Measurements from ENCODE around the gene MCTP1. TPM values are rescaled to one million over a fixed set of nuclear protein-coding genes. Genes with fewer than 3 reads are reported as not detected.

The MCTP1 gene
- total RNA-seq, 1 donor from 2014 or later, result 1.7 TPM

GRCh38 chr5:95022967-95023695 is 261.8 kb downstream of the MCTP1 start:
- H3K27me3 Mint-ChIP-seq (ENCODE audit: low read depth), result no peaks in the 10 kb centered on the region
- peaks cover 4% of the 10 kb centered on the region for H3K4me1 Mint-ChIP-seq
- TF ChIP-seq, protein P1, sequence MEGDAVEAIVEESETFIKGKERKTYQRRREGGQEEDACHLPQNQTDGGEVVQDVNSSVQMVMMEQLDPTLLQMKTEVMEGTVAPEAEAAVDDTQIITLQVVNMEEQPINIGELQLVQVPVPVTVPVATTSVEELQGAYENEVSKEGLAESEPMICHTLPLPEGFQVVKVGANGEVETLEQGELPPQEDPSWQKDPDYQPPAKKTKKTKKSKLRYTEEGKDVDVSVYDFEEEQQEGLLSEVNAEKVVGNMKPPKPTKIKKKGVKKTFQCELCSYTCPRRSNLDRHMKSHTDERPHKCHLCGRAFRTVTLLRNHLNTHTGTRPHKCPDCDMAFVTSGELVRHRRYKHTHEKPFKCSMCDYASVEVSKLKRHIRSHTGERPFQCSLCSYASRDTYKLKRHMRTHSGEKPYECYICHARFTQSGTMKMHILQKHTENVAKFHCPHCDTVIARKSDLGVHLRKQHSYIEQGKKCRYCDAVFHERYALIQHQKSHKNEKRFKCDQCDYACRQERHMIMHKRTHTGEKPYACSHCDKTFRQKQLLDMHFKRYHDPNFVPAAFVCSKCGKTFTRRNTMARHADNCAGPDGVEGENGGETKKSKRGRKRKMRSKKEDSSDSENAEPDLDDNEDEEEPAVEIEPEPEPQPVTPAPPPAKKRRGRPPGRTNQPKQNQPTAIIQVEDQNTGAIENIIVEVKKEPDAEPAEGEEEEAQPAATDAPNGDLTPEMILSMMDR (conservative IDR thresholded peaks at IDR 0.05), result no peak
- H3K9me3 Mint-ChIP-seq, result peaks cover 2% of the 10 kb centered on the region
- H3K36me3 Mint-ChIP-seq (ENCODE audit: low read depth), result no peaks in the 10 kb centered on the region
- H3K4me3 Mint-ChIP-seq, result no peak overlapping the region
- H3K27ac Mint-ChIP-seq (ENCODE audit: unreplicated experiment), result peak overlapping the region; percentile 79
- no peak for DNase-seq (ENCODE audit: low read depth, low spot score)

GRCh38 chr5:95020345-95020744 is 264.5 kb downstream of the MCTP1 start:
- no peak for DNase-seq (ENCODE audit: low read depth, low spot score)
- H3K27me3 Mint-ChIP-seq (ENCODE audit: low read depth), result no peaks in the 10 kb centered on the region
- H3K36me3 Mint-ChIP-seq (ENCODE audit: low read depth), result no peaks in the 10 kb centered on the region
- H3K4me3 Mint-ChIP-seq, result no peak overlapping the region
- TF ChIP-seq, protein P1 (conservative IDR thresholded peaks at IDR 0.05), result no peak
- peaks cover 4% of the 10 kb centered on the region for H3K4me1 Mint-ChIP-seq
- H3K27ac Mint-ChIP-seq (ENCODE audit: unreplicated experiment), result no peak overlapping the region
- H3K9me3 Mint-ChIP-seq, result peaks cover 2% of the 10 kb centered on the region

GRCh38 chr5:95018946-95019345 is 265.9 kb downstream of the MCTP1 start:
- H3K36me3 Mint-ChIP-seq (ENCODE audit: low read depth), result no peaks in the 10 kb centered on the region
- TF ChIP-seq, protein P1 (conservative IDR thresholded peaks at IDR 0.05), result no peak
- no peaks in the 10 kb centered on the region for H3K27me3 Mint-ChIP-seq (ENCODE audit: low read depth)
- no peak for DNase-seq (ENCODE audit: low read depth, low spot score)
- no peak overlapping the region for H3K27ac Mint-ChIP-seq (ENCODE audit: unreplicated experiment)
- peaks cover 2% of the 10 kb centered on the region for H3K9me3 Mint-ChIP-seq
- no peak overlapping the region for H3K4me3 Mint-ChIP-seq
- H3K4me1 Mint-ChIP-seq, result peaks cover 4% of the 10 kb centered on the region

GRCh38 chr5:95018511-95018910 is 266.4 kb downstream of the MCTP1 start:
- Mint-ChIP-seq H3K36me3 (ENCODE audit: low read depth) (no peaks in the 10 kb centered on the region), H3K4me3 (no peak overlapping the region), H3K27me3 (ENCODE audit: low read depth) (no peaks in the 10 kb centered on the region), H3K4me1 (peaks cover 4% of the 10 kb centered on the region), H3K9me3 (no peaks in the 10 kb centered on the region), H3K27ac (ENCODE audit: unreplicated experiment) (no peak overlapping the region)
- DNase-seq (ENCODE audit: low read depth, low spot score), result no peak
- TF ChIP-seq, protein P1 (conservative IDR thresholded peaks at IDR 0.05), result no peak

DNA sequence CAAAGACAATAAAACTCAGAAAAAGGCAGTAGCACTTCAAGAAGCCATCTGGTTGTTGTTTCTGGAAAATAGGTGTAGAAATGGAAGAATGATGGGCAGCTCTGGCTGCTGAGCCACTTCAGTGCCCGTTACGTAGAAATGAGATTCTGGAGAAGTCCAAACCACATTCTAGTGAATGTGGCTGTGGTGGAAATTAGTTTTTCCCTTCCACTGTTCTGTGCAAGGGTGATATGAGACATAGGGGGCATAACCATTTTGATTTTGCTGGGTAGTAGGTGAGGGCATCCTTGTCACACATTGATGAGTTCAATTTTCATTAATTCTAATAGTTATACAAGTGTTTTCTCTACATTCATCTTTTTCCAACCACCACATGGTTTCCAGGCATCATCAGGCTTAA is 275.1 kb downstream of the MCTP1 start:
- H3K27me3 Mint-ChIP-seq (ENCODE audit: low read depth), result no peaks in the 10 kb centered on the region
- no peak overlapping the region for H3K4me3 Mint-ChIP-seq
- no peaks in the 10 kb centered on the region for H3K36me3 Mint-ChIP-seq (ENCODE audit: low read depth)
- no peak overlapping the region for H3K27ac Mint-ChIP-seq (ENCODE audit: unreplicated experiment)
- no peaks in the 10 kb centered on the region for H3K9me3 Mint-ChIP-seq
- H3K4me1 Mint-ChIP-seq, result peaks cover 14% of the 10 kb centered on the region
- TF ChIP-seq, protein P1 (conservative IDR thresholded peaks at IDR 0.05), result no peak
- no peak for DNase-seq (ENCODE audit: low read depth, low spot score)

Measured in neural crest cell (in vitro differentiated cells).